ENCODE data around the gene MAPKAP1.

Gene MAPKAP1

DNA sequence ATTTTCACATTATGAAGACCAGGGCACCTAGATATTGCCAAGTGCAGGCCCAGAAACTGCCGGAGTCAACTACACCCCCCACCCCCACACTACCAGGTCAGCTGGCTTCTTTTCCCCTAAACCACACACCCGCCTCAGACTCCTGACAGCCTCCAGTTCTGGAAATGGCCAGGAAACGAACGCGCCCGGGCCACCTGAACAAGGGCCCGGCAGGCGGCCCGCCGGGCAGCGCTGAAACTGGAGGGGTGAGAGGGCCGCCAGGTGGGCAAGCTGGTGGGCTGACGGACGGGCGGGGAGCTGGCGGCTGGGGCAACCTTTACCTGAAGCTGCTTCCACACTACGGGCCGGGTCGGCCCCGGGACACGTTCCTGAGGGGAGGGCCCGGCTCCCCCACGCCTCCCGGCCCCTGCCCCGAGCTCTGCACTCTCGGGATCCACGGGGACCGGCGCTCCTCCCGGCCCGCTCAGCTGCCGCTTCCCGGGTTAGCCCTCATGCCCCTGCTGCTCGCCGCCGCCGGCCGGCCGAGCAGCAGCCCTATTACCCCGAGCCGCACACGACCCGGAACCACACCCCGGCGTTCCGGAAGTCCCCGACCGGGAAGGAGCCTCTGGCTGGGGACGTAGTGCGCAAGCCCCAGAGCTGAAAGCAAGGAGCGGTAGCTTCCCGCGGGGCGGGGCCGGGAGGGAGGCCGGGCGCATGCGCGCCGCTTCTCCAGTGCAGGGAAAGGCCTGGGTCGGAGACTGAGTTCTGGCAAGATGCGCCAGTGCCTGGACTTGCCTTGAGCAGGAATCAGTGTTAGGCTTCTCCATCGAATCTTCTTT is at the start of gene MAPKAP1:
Gene MAPKAP1 (minus strand): TSS at position 558 of the 821 bp plus-strand sequence. CDS start 34,634 bp downstream, outside the sequence.
- Histone ChIP-seq H3K4me3 (ENCODE audit: low read length) (peak within 1 kb of the TSS; percentile 59), H3K9ac (ENCODE audit: low read length) (peak within 1 kb of the TSS; percentile 49), H3K36me3 (ENCODE audit: control insufficient read depth, low read depth, low read length) (no peaks in the 10 kb centered on the region), H3K27ac (ENCODE audit: low read length) (peak within 1 kb of the TSS; percentile 75), H3K27me3 (ENCODE audit: control insufficient read depth, insufficient read depth, low read length) (no peaks in the 10 kb centered on the region), H3K9me3 (ENCODE audit: control insufficient read depth, low read depth, low read length) (no peaks in the 10 kb centered on the region), H3K4me1 (ENCODE audit: control insufficient read depth, low read depth, low read length) (peaks cover 4% of the 10 kb centered on the region)

DNA sequence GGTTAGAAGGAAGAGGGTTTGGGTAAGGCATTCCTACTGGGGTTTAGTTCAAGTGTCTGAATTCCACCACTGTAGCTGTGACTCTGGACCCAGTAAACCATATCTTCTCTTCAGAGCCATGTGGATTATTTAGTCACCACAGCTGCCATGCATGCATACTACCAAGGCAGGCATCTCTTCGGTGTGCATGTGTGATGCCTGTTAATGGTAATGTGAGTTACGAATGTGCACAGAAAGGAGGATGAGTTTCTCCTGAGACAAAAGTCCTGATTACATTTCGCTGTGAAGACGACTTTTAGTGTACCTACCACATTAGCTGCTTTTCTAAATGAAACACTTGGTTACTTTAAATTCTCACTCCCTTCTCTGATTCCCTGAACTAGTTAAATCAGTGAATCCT is 49.5 kb upstream of the MAPKAP1 start:
- peaks cover 1% of the 10 kb centered on the region for H3K36me3 ChIP-seq (ENCODE audit: control insufficient read depth, low read depth, low read length)
- no peak overlapping the region for H3K27ac ChIP-seq (ENCODE audit: low read length)
- H3K27me3 ChIP-seq (ENCODE audit: control insufficient read depth, insufficient read depth, low read length), result no peaks in the 10 kb centered on the region

DNA sequence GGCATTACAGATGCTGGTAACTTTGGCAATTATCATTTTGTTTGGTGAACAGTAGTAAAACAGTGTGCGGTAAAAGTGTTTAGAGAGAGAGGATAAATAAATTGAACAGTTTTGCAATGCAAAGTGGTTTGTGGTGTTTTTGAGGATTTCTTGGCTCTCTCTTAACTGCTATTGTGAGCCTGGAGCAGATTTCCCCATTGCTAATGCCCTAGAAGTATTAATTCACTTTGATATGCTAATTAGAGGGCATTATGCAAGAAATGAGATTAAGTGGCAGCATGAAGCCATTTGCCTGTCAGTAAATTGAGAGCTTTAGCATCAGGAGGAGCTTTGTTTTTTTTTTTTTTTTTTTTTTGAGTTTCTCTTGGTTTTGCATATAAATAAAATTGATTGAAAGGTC is 48.3 kb upstream of the MAPKAP1 start:
- Histone ChIP-seq H3K27ac (ENCODE audit: low read length) (no peak overlapping the region), H3K9me3 (ENCODE audit: control insufficient read depth, low read depth, low read length) (no peaks in the 10 kb centered on the region), H3K4me3 (ENCODE audit: low read length) (peak overlapping the region; percentile 46), H3K9ac (ENCODE audit: low read length) (no peak overlapping the region), H3K4me1 (ENCODE audit: control insufficient read depth, low read depth, low read length) (peaks cover 92% of the 10 kb centered on the region), H3K27me3 (ENCODE audit: control insufficient read depth, insufficient read depth, low read length) (no peaks in the 10 kb centered on the region), H3K36me3 (ENCODE audit: control insufficient read depth, low read depth, low read length) (peaks cover 6% of the 10 kb centered on the region)

More for the DNA sequence above, 49.5 kb upstream of the MAPKAP1 start:
- peaks cover 92% of the 10 kb centered on the region for H3K4me1 ChIP-seq (ENCODE audit: control insufficient read depth, low read depth, low read length)
- H3K9ac ChIP-seq (ENCODE audit: low read length), result no peak overlapping the region
- H3K9me3 ChIP-seq (ENCODE audit: control insufficient read depth, low read depth, low read length), result no peaks in the 10 kb centered on the region
- H3K4me3 ChIP-seq (ENCODE audit: low read length), result no peak overlapping the region

DNA sequence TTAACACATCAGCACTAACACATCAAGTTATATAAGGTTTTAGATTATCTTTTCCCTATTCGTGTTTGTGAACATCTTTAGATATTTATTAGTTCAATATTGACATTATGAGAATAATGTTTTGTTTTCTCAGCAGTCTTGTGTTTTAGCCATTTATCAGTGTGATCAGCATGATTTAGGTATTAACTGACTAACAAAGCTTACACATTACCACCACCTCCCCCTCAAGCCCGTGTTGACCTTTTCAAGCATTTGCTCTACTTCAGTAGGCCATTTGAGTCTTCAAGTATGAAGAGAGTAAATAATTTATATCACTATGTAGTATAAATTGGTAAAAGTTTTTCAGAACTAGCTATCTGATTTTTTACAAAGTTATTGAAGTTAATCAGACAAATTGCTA is 47.1 kb upstream of the MAPKAP1 start:
- no peaks in the 10 kb centered on the region for H3K9me3 ChIP-seq (ENCODE audit: control insufficient read depth, low read depth, low read length)
- peaks cover 2% of the 10 kb centered on the region for H3K27me3 ChIP-seq (ENCODE audit: control insufficient read depth, insufficient read depth, low read length)
- H3K9ac ChIP-seq (ENCODE audit: low read length), result no peak overlapping the region
- H3K4me3 ChIP-seq (ENCODE audit: low read length), result no peak overlapping the region
- H3K27ac ChIP-seq (ENCODE audit: low read length), result no peak overlapping the region
- H3K36me3 ChIP-seq (ENCODE audit: control insufficient read depth, low read depth, low read length), result peaks cover 15% of the 10 kb centered on the region
- peaks cover 92% of the 10 kb centered on the region for H3K4me1 ChIP-seq (ENCODE audit: control insufficient read depth, low read depth, low read length)

DNA sequence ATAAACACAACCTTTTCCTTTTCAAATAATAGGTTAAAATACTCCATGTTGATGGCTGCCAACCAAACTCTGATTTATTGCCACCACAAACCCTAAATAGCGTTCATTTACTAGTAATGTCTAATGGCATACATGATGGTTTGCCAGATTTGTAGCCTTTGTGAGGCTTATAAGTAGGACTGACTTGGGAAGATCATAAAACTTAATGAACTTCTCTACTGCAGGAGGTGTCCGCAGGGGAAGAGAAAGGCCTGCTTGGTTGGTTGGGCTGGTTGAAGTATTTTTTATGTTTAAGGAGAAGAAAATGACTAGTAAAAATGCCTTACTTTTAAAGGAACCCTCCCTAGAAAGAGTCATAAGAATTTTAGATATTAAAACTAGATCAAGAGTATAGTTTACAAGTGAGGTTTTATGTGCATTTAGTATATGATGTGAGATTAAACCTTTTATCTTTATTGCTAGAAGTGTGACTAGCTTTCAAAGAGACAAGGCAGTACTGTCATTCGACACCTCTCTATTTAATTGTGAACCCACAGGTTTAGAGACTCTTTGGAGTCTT is 45.1 kb upstream of the MAPKAP1 start:
- peaks cover 15% of the 10 kb centered on the region for H3K36me3 ChIP-seq (ENCODE audit: control insufficient read depth, low read depth, low read length)
- H3K9ac ChIP-seq (ENCODE audit: low read length), result no peak overlapping the region
- peak overlapping the region; percentile 16 for H3K4me3 ChIP-seq (ENCODE audit: low read length)
- H3K4me1 ChIP-seq (ENCODE audit: control insufficient read depth, low read depth, low read length), result peaks cover 76% of the 10 kb centered on the region
- H3K27ac ChIP-seq (ENCODE audit: low read length), result no peak overlapping the region
- H3K9me3 ChIP-seq (ENCODE audit: control insufficient read depth, low read depth, low read length), result no peaks in the 10 kb centered on the region
- peaks cover 4% of the 10 kb centered on the region for H3K27me3 ChIP-seq (ENCODE audit: control insufficient read depth, insufficient read depth, low read length)

DNA sequence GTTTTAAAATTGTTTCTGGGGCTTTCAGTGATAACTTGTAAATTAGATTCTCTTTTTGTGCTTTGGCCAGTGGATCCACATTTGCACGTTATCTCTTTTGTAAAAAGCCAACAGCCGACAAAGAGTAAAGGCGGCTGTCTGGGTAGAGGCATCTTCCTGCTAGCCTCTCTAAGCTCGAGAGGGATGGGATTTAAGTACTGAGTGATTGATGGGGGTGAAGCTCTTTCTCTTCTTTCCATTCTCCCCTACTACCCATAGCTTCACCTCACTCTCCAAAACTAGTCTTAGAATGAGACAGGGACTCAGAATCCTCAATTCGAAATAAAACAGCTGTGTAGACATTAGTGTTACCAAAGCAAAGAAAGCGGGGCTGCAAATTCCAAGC is 43.6 kb upstream of the MAPKAP1 start:
- peak overlapping the region; percentile 93 for H3K4me3 ChIP-seq (ENCODE audit: low read length)
- no peak overlapping the region for H3K27ac ChIP-seq (ENCODE audit: low read length)
- H3K9ac ChIP-seq (ENCODE audit: low read length), result peak overlapping the region; percentile 35
- H3K9me3 ChIP-seq (ENCODE audit: control insufficient read depth, low read depth, low read length), result no peaks in the 10 kb centered on the region
- peaks cover 15% of the 10 kb centered on the region for H3K36me3 ChIP-seq (ENCODE audit: control insufficient read depth, low read depth, low read length)
- H3K27me3 ChIP-seq (ENCODE audit: control insufficient read depth, insufficient read depth, low read length), result peaks cover 4% of the 10 kb centered on the region
- H3K4me1 ChIP-seq (ENCODE audit: control insufficient read depth, low read depth, low read length), result peaks cover 65% of the 10 kb centered on the region

DNA sequence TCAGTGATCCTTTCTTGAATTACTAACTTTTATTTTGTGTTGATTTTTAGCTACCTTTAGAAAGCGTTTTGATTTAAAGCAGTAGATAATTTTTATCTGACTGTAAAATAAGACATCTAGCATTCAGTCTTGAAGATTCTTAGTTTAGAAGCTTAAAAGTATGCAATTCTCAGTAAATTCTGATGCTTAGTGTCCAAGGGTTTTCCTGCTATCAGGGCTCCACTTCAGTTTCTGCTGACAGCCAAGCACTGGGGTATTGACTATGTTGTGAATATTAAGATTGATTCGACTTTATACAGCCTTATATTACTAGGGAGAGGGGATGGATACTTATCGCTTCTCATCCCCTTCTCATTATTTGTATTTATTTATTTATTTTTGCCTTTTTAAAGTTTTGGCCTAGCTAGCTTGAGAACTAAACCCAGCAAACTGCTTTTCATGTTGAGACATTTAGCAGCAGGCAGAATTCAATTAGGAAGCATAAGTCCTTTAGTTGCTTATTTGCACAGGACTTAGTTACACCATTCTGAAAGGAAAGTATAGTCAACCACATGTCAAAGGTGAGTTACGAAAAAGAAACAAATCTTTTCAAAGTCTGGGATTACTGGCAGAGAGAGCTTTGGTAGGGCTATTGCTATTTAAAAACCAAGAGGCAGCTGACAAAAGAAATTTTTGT is 43.1 kb upstream of the MAPKAP1 start:
- H3K36me3 ChIP-seq (ENCODE audit: control insufficient read depth, low read depth, low read length), result peaks cover 15% of the 10 kb centered on the region
- H3K27me3 ChIP-seq (ENCODE audit: control insufficient read depth, insufficient read depth, low read length), result peaks cover 8% of the 10 kb centered on the region
- H3K9ac ChIP-seq (ENCODE audit: low read length), result peak overlapping the region; percentile 35
- no peaks in the 10 kb centered on the region for H3K9me3 ChIP-seq (ENCODE audit: control insufficient read depth, low read depth, low read length)
- peak overlapping the region; percentile 93 for H3K4me3 ChIP-seq (ENCODE audit: low read length)
- peaks cover 63% of the 10 kb centered on the region for H3K4me1 ChIP-seq (ENCODE audit: control insufficient read depth, low read depth, low read length)
- H3K27ac ChIP-seq (ENCODE audit: low read length), result no peak overlapping the region

DNA sequence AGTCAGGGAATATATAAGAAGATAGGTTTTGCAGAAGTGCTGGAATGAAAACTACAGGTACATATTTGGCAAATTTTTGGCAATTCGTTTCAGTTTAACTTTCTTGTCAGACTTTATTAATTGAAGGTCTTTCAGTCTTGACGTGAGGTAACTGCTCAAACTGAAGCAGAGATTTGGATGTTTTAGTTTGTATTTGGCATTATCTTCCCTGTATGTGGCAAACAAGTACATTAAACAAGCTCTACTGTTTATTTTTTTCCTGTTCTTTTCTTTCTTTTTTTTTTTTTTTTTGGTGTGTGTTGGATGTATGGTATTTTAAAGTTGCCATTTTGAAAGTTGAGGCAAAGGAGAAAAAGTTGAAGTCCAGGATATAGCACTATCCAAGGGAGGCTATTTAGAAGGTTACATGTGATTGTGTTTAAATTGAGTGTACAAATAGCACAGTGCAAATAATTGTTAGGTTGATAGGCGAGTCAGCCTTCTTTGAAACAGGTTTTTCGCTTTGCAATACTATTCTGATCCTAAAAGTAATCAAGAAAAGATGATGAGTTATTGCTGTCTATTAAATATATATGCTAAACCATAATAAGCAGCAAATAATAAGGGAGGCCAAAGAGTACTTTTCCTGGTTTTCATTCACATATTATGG is 42.4 kb upstream of the MAPKAP1 start:
- Histone ChIP-seq H3K4me1 (ENCODE audit: control insufficient read depth, low read depth, low read length) (peaks cover 58% of the 10 kb centered on the region), H3K27me3 (ENCODE audit: control insufficient read depth, insufficient read depth, low read length) (peaks cover 15% of the 10 kb centered on the region), H3K9me3 (ENCODE audit: control insufficient read depth, low read depth, low read length) (no peaks in the 10 kb centered on the region), H3K9ac (ENCODE audit: low read length) (peak overlapping the region; percentile 62), H3K4me3 (ENCODE audit: low read length) (peak overlapping the region; percentile 93), H3K36me3 (ENCODE audit: control insufficient read depth, low read depth, low read length) (peaks cover 15% of the 10 kb centered on the region), H3K27ac (ENCODE audit: low read length) (no peak overlapping the region)

DNA sequence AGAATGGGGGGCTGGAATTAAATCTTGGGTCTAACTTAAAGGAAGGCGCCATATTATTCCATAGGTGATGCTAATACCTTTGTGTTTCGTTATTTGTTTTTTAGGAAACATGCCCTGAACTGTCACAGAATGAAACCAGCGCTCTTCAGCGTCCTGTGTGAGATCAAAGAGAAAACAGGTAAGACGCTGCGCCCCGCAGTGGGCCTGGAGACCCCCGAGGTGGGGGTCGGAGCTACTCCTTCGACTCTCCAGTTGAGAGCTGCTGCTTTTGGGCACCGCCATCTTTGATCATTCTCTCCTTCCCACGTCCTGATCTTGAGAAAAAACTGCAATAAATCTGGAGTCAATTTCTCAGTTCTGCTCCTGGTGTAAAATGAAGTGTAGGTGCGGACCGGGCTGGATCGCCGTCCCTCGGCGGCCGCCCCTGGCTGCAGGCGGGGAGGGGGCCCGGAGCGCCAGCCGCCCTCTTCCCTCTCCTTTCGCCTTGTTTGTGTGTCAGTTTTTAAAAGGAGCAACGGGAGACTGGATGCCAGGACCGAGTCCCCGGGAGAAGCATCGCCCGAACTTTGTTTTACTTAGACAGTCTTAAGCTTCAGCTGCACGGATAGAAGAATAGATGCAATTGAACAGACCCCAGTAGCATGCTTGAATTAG is 41.6 kb upstream of the MAPKAP1 start:
- Histone ChIP-seq H3K9ac (ENCODE audit: low read length) (peak overlapping the region; percentile 62), H3K4me1 (ENCODE audit: control insufficient read depth, low read depth, low read length) (peaks cover 50% of the 10 kb centered on the region), H3K4me3 (ENCODE audit: low read length) (peak overlapping the region; percentile 93), H3K27me3 (ENCODE audit: control insufficient read depth, insufficient read depth, low read length) (peaks cover 15% of the 10 kb centered on the region), H3K36me3 (ENCODE audit: control insufficient read depth, low read depth, low read length) (peaks cover 15% of the 10 kb centered on the region), H3K9me3 (ENCODE audit: control insufficient read depth, low read depth, low read length) (no peaks in the 10 kb centered on the region), H3K27ac (ENCODE audit: low read length) (no peak overlapping the region)

DNA sequence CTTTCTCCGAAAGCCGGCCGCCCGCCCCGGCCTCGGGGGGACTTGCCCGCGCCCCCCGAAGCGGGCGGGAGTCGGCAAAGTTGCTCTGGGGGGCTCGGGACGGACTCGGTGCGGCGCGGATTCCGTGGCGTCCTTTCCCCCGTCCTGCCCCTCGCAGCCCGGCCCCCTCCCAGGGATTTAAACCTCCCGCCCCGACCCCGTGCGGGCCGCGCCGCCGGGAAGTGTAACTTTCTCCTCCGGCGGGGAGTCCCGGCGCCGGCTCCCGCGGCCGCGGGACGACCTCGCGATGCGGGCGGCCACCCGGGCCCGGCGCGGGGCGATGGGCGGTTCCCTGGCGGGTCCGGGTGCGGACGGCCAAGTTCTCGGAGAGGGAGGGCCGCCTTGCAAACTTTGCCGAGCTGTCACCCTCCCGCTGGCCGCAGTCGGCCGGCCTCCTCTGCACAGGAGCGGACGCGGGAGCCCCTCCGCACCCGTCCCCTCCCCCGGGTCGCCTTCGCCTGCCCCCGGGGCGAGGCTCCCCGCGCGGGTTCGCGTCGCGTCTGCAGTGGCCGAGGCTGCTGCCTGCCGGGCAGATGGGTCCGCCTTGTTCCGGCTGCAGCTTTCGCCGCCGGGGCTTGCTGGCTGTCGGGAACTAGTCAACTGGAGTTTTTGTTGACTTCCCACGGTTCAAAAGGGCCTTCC is 40.9 kb upstream of the MAPKAP1 start:
- no peak overlapping the region for H3K27ac ChIP-seq (ENCODE audit: low read length)
- H3K9me3 ChIP-seq (ENCODE audit: control insufficient read depth, low read depth, low read length), result no peaks in the 10 kb centered on the region
- H3K27me3 ChIP-seq (ENCODE audit: control insufficient read depth, insufficient read depth, low read length), result peaks cover 15% of the 10 kb centered on the region
- H3K36me3 ChIP-seq (ENCODE audit: control insufficient read depth, low read depth, low read length), result peaks cover 15% of the 10 kb centered on the region
- H3K4me3 ChIP-seq (ENCODE audit: low read length), result peak overlapping the region; percentile 93
- H3K9ac ChIP-seq (ENCODE audit: low read length), result peak overlapping the region; percentile 62
- peaks cover 48% of the 10 kb centered on the region for H3K4me1 ChIP-seq (ENCODE audit: control insufficient read depth, low read depth, low read length)

All from iPS-18a (cell line).